Skeletal muscle tissue (tissue), 4 donors: ENCODE data around the gene SLC10A7. TPM values are rescaled to one million over a fixed set of nuclear protein-coding genes. Genes with fewer than 3 reads are reported as not detected.

Source experiments
- H3K27ac ChIP-seq: one replicate; pipeline ENCODE4 v1.7.0; 2013; ENCODE audit warnings: mild to moderate bottlenecking, low read depth, low read length, inconsistent platforms
- H3K27me3 ChIP-seq, 3 donors: one replicate each; pipeline ENCODE4 v1.7.0; 2013; ENCODE audit warnings: low read length in 3 of 3; ENCODE audit not compliant: control insufficient read depth in 3 of 3, insufficient read depth in 3 of 3
- H3K36me3 ChIP-seq, 3 donors: one replicate each; pipeline ENCODE4 v1.7.0; 2013; ENCODE audit warnings: low read length in 3 of 3; ENCODE audit not compliant: control insufficient read depth in 3 of 3, insufficient read depth in 3 of 3
- H3K4me1 ChIP-seq, 3 donors: one replicate each; pipeline ENCODE4 v1.7.0; 2013; ENCODE audit warnings: low read length in 3 of 3, mild to moderate bottlenecking in 3 of 3; ENCODE audit not compliant: control insufficient read depth in 3 of 3, insufficient read depth in 3 of 3
- H3K4me3 ChIP-seq, 3 donors: one replicate each; pipeline ENCODE4 v1.7.0; 2013; ENCODE audit warnings: low read length in 3 of 3
- H3K9ac ChIP-seq, 3 donors: one replicate each; pipeline ENCODE4 v1.7.0; 2013; ENCODE audit warnings: low read length in 3 of 3, mild to moderate bottlenecking in 3 of 3, moderate library complexity in 2 of 3, low read depth in 1 of 3
- H3K9me3 ChIP-seq, 3 donors: one replicate each; pipeline ENCODE4 v1.7.0; 2013; ENCODE audit warnings: low read length in 3 of 3; ENCODE audit not compliant: control insufficient read depth in 3 of 3
- total RNA-seq: library from RNA; depleted of rRNA; stranded (reverse); fragments of >200 nt; gene quantifications from one replicate; pipeline ENCODE4 v1.2.3, GENCODE V29; 2014
- donor health status: Osteomylitis.

The SLC10A7 gene
- total RNA-seq, 1 donor from 2014 or later = 15.1 TPM

DNA sequence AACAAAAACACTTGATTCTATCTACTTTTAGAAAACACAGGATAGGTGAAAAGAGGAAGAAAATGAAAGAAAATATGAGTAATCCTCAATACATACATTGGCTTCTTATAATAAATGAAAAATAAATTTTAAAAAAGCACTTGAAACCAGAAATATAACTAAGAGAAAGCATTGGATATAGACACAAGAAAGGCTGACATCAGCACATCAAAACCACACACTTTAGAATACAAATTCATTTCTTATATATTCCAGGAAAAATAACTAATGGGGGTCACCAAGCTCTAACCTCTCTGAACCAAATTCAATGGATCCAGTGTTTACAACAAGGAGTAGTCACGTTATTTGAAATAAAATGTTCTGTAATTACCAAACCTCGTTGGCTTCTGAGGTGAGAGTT, 173.9 kb downstream of the SLC10A7 start:
- H3K9me3 ChIP-seq = no peaks in the 10 kb centered on the region
- H3K36me3 ChIP-seq = no peaks in the 10 kb centered on the region
- H3K27me3 ChIP-seq = no peaks in the 10 kb centered on the region
- H3K4me1 ChIP-seq = no peaks in the 10 kb centered on the region
- no peak overlapping the region for H3K27ac ChIP-seq
- no peak overlapping the region for H3K4me3 ChIP-seq
- no peak overlapping the region for H3K9ac ChIP-seq

DNA sequence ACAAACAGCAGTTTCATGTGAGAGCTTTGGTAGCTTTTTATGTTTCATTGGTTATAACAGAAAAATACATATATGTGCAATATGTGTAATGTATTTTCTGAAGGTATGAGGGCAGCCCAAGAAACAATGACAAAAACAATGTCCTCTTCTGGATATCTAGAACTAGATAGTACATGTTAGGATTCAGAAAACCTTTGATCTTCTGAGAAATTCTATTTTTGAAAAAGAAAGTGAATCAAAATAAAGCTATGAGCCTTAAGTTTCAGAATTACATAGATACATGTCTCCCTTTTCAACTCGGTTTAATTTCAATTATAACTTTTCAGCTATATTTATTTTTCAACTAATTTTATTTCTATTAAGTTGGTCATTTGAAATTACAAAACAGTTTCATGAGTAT, 175.5 kb downstream of the SLC10A7 start:
- Histone ChIP-seq H3K36me3 (no peaks in the 10 kb centered on the region), H3K4me1 (no peaks in the 10 kb centered on the region), H3K27me3 (no peaks in the 10 kb centered on the region), H3K4me3 (no peak overlapping the region), H3K9ac (no peak overlapping the region), H3K27ac (no peak overlapping the region), H3K9me3 (no peaks in the 10 kb centered on the region)

DNA sequence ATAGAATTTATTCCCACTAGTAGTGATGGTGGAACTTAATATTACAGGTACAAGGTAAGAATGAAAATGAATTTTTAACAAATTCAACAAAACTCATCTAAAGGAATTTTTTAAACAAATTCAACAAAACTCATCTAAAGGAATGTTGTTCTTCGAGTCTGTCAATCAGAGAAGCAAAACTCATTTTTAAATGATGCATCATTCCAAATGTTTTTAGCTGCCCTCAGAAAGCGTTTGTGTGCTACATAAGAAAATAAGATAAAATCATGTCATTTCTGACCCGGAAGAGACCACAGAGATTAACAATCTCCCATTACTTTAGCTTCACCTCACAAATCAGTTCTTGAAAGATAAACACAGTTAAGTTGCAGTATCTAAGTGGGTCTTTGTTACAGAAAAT, 178.0 kb downstream of the SLC10A7 start:
- Histone ChIP-seq H3K27me3 (no peaks in the 10 kb centered on the region), H3K9me3 (no peaks in the 10 kb centered on the region), H3K4me3 (no peak overlapping the region)

DNA sequence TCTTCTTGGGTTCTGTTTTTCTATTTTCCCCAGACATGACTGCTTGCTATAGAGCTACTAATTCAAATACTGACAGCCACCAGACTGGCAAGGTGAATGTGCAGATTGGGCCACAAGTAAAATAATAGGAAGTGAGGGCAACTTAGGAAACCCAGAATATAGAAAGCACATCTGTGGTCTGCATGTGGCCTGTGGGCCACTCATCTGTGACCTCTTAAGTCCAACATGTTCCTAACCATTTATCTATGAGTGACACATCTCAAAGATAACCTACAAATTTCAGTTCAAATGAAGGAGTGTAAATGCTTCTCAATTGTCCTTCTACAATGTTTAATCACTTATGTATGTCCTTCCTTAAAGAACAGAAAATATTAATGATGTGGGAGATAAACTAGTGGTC, 178.5 kb downstream of the SLC10A7 start:
- no peak overlapping the region for H3K9ac ChIP-seq
- no peaks in the 10 kb centered on the region for H3K27me3 ChIP-seq
- no peaks in the 10 kb centered on the region for H3K36me3 ChIP-seq
- no peaks in the 10 kb centered on the region for H3K4me1 ChIP-seq
- no peak overlapping the region for H3K27ac ChIP-seq
- no peaks in the 10 kb centered on the region for H3K9me3 ChIP-seq
- no peak overlapping the region for H3K4me3 ChIP-seq

More for the DNA sequence above, 178.0 kb downstream of the SLC10A7 start:
- H3K4me1 ChIP-seq = no peaks in the 10 kb centered on the region
- H3K36me3 ChIP-seq = no peaks in the 10 kb centered on the region
- H3K27ac ChIP-seq = no peak overlapping the region
- no peak overlapping the region for H3K9ac ChIP-seq

DNA sequence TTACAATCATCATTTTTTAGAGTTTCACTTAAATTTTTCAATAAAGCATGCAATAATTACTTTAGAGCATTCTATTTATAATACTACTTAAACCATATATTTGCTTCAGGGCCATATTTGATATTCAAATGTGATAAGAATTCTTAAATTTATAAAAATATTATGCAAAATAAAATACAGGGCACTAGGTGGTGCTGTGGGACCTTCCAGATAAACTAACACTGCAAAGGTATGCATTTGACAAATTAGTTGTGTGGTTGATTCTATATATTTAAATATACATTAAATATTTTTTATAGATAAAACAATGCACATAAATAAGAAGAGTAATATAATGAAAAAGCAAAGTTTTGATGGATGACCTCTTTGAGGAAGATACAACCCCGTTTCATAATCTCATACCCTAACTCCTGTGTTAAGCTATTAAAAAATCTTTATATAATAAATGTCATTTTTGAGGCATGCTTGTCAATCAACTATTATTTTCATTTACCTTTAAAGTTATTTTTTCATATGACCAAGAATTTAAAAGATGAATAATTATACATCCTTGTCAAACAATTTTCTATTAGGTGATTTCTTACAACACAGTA, 179.0 kb downstream of the SLC10A7 start:
- H3K9me3 ChIP-seq = no peaks in the 10 kb centered on the region
- H3K4me1 ChIP-seq = no peaks in the 10 kb centered on the region
- H3K36me3 ChIP-seq = no peaks in the 10 kb centered on the region
- no peaks in the 10 kb centered on the region for H3K27me3 ChIP-seq
- H3K9ac ChIP-seq = no peak overlapping the region
- H3K4me3 ChIP-seq = no peak overlapping the region
- H3K27ac ChIP-seq = no peak overlapping the region

DNA sequence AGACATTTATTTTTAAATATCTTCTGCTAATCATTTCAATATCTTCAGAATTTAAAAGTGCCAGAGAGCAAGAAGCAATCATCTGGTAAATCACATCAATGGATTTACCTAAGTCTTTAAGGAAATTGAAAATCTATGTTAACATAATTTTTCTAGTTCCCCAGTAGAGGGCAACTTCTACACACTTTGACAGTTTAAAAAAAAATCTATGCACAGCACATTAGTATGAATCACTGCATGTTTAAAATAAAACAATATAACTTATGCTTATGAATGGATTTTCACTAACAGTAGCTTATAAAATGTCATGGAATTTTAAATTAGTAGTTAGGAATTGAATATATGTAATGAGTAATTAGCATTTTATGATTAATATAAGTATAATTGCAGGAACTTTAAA, 180.9 kb downstream of the SLC10A7 start:
- Histone ChIP-seq H3K9me3 (no peaks in the 10 kb centered on the region), H3K27me3 (no peaks in the 10 kb centered on the region), H3K4me3 (no peak overlapping the region)

DNA sequence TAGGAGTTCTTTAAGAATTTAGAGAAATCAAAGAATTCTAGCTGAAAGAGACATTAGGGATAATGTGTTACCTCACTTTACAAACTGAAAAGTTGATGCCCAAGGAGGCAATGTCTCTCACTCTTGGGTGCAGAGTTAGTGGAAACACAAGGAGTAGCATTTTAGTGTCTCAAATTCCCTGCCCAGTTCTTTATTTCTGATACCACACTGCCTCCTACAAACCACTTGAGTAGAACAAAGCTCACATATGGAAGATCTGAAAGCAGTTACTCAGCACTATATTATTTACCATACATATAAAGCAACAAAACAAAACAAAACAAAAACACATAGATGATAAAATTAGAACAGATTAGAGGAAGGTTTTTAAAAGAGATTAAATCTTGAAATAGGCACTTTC, 183.2 kb downstream of the SLC10A7 start:
- H3K4me1 ChIP-seq = no peaks in the 10 kb centered on the region
- no peak overlapping the region for H3K27ac ChIP-seq
- no peaks in the 10 kb centered on the region for H3K36me3 ChIP-seq
- no peak overlapping the region for H3K9ac ChIP-seq
- H3K27me3 ChIP-seq = no peaks in the 10 kb centered on the region
- no peak overlapping the region for H3K4me3 ChIP-seq
- no peaks in the 10 kb centered on the region for H3K9me3 ChIP-seq

More for the DNA sequence above, 180.9 kb downstream of the SLC10A7 start:
- H3K27ac ChIP-seq = no peak overlapping the region
- no peaks in the 10 kb centered on the region for H3K4me1 ChIP-seq
- H3K36me3 ChIP-seq = no peaks in the 10 kb centered on the region
- no peak overlapping the region for H3K9ac ChIP-seq

DNA sequence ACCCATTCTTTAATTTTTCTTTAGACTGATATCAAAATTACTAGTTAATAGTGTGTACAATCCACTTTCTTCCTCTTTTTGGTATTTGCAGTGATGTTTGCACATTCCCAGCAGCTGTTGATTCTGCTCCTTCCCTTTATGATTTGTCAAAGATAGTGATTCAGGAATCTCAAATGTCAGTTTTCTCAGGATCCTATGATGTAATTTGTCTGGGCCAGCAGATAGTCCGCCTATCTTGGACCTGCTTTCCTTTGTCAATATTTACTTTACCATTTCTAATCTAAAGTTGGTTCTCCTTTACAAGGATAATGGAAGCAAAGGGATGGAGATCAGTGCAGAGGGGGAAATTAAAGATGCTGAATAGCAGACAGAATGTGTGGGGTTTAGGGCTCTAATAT, 185.3 kb downstream of the SLC10A7 start:
- no peak overlapping the region for H3K27ac ChIP-seq
- H3K9me3 ChIP-seq = no peaks in the 10 kb centered on the region
- no peaks in the 10 kb centered on the region for H3K4me1 ChIP-seq
- no peak overlapping the region for H3K9ac ChIP-seq
- no peak overlapping the region for H3K4me3 ChIP-seq
- no peaks in the 10 kb centered on the region for H3K27me3 ChIP-seq
- no peaks in the 10 kb centered on the region for H3K36me3 ChIP-seq

DNA sequence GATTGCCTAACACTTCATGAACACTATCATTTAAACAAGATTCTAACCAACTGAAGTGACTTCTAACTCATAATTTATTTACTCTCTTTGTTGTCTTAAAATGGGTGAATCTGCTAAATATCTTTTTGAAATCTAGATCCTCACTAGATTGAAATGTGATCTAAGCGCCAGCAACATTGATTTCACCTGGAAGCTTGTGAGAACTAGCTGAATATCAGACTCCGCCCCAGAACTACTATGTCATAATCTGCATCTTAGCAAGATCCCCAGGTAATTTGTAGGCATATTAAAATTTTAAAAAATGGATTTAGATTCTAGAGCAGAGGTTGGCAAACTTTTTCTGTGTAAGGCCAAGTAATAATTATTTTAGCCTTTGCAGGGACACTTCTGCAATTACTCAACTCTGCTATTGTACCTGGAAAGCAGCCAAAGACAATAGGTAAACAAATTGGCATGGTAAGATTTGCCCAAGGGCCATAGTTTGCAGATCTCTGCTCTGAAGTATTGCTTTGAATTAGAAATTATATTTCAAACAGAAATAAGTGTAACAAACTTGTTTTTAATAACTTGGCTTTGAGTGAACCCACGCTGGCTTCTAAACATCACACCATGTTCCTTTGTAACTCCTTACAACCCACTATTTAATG, 185.9 kb downstream of the SLC10A7 start:
- Histone ChIP-seq H3K9me3 (no peaks in the 10 kb centered on the region), H3K27me3 (no peaks in the 10 kb centered on the region), H3K4me3 (no peak overlapping the region), H3K9ac (no peak overlapping the region), H3K36me3 (no peaks in the 10 kb centered on the region), H3K27ac (no peak overlapping the region), H3K4me1 (no peaks in the 10 kb centered on the region)

DNA sequence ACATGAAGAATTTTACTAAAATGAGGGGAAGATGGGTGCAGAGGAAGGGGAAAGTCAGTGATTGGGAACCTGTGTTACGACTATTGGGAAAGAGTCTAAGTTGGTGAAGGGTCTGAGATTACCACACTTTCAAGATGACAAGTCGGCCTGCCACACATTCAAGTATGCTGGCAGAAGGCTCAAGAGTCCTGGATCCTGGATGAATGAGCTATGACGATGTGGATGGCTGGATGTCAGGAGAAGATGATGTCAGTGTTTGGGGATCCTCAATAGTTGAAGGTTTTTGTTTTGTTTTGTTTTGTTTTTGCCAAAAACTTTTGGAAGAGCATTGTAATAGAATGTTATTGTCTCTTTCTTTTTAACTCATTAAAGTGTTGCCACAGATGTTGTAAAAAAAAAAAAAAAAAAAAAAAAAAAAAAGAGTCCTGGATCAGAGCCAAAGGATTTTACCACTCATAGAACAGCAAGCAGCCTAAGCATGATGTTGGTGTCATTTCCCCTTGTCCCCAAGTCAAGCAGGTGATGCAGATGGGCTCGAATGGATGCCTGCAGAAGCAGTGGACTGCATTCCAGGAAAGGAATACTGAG, 186.8 kb downstream of the SLC10A7 start:
- Histone ChIP-seq H3K9me3 (no peaks in the 10 kb centered on the region), H3K27ac (no peak overlapping the region), H3K4me3 (no peak overlapping the region)

More for the DNA sequence above, 186.8 kb downstream of the SLC10A7 start:
- H3K27me3 ChIP-seq = no peaks in the 10 kb centered on the region
- H3K4me1 ChIP-seq = no peaks in the 10 kb centered on the region
- H3K9ac ChIP-seq = no peak overlapping the region
- H3K36me3 ChIP-seq = no peaks in the 10 kb centered on the region
